HepG2 (cell line): Measurements from ENCODE around the gene MIA3. TPM values are rescaled to one million over a fixed set of nuclear protein-coding genes. Genes with fewer than 3 reads are reported as not detected.
A peak's percentile ranks its signal among the peaks of the same experiment; 100 is the strongest.

Source experiments
- BRCA1 ChIP-seq: sonication (generic); formaldehyde crosslinking; IDR thresholded peaks from 2 replicates; pipeline ENCODE4 v1.4.0; 2020; ENCODE audit warnings: missing genetic modification reagents
- FOXP4 ChIP-seq: sonication (generic); formaldehyde crosslinking; IDR thresholded peaks from 2 replicates; pipeline ENCODE4 v1.4.0; 2020; ENCODE audit warnings: missing genetic modification reagents
- HCFC1 ChIP-seq: fragments of 150-350 bp; IDR thresholded peaks from 2 replicates; pipeline ENCODE4 v1.6.1; 2014; ENCODE audit warnings: low read depth, low read length
- HNF1B ChIP-seq: sonication (generic); formaldehyde crosslinking; IDR thresholded peaks from 2 replicates; pipeline ENCODE4 v1.5.1; 2020; ENCODE audit warnings: mild to moderate bottlenecking, moderate library complexity, missing genetic modification reagents
- KIAA2018 ChIP-seq: sonication (generic); formaldehyde crosslinking; IDR thresholded peaks from 2 replicates; pipeline ENCODE4 v1.5.0; 2020; ENCODE audit warnings: mild to moderate bottlenecking, missing genetic modification reagents, borderline replicate concordance
- LCORL ChIP-seq, 2 experiments: fragments of 450-650 bp in 1 of 2; sonication (generic) in 1 of 2; formaldehyde crosslinking in 1 of 2; IDR thresholded peaks; 2 replicates each; pipeline versions ENCODE4 v1.5.0 to v1.6.1; 2017 to 2020; ENCODE audit warnings: antibody characterized with exemption in 1 of 2, missing genetic modification reagents in 1 of 2
- NFATC3 ChIP-seq: sonication (generic); formaldehyde crosslinking; IDR thresholded peaks from 2 replicates; pipeline ENCODE4 v1.5.1; 2020; ENCODE audit warnings: mild to moderate bottlenecking, missing genetic modification reagents
- PHF21A ChIP-seq: sonication (generic); formaldehyde crosslinking; IDR thresholded peaks from 2 replicates; pipeline ENCODE4 v1.5.0; 2020; ENCODE audit warnings: mild to moderate bottlenecking, missing genetic modification reagents
- SRSF4 ChIP-seq: fragments of 200-400 bp; formaldehyde crosslinking; IDR thresholded peaks from one replicate; pipeline ENCODE4 v1.6.1; 2018; ENCODE audit warnings: mild to moderate bottlenecking, low read depth, low read length, moderate library complexity; ENCODE audit not compliant: poor library complexity, severe bottlenecking
- ZBTB33 ChIP-seq: sonication (generic); formaldehyde crosslinking; IDR thresholded peaks from 2 replicates; pipeline ENCODE4 v1.4.0; 2020; ENCODE audit warnings: missing genetic modification reagents
- ZNF556 ChIP-seq: sonication (generic); formaldehyde crosslinking; IDR thresholded peaks from 2 replicates; pipeline ENCODE4 v1.4.0; 2020; ENCODE audit warnings: mild to moderate bottlenecking, missing genetic modification reagents, borderline replicate concordance
- ZNF724P ChIP-seq: sonication (generic); formaldehyde crosslinking; IDR thresholded peaks from 2 replicates; pipeline ENCODE4 v1.8.0; 2022; ENCODE audit warnings: missing genetic modification reagents, borderline replicate concordance
- ZNF839 ChIP-seq: sonication (generic); formaldehyde crosslinking; IDR thresholded peaks from 2 replicates; pipeline ENCODE4 v1.4.0; 2020; ENCODE audit warnings: missing genetic modification reagents, mild to moderate bottlenecking, borderline replicate concordance
- polyA plus RNA-seq, 8 experiments: library from polyadenylated mRNA; depleted of rRNA in 3 of 8; stranded (reverse) in 7 of 8; unstranded in 1 of 8; fragments of >200 nt; fragmentation: Illumina TruSeq in 4 of 8; extraction: Trizol in 4 of 8; gene quantifications; 2 replicates each; pipeline versions ENCODE4 v1.2.1 to v1.2.3, GENCODE V29; 2011 to 2016; ENCODE audit warnings: low read depth in 4 of 8, missing spikeins in 1 of 8, mixed read lengths in 1 of 8; ENCODE audit not compliant: insufficient read depth in 1 of 8
- total RNA-seq, 5 experiments: library from RNA; depleted of rRNA; stranded (reverse); fragments of >200 nt; fragmentation: Illumina TruSeq; extraction: Trizol; gene quantifications; 2 replicates each; pipeline ENCODE4 v1.2.3, GENCODE V29; 2016; ENCODE audit warnings: low read depth in 1 of 5

MIA3 gene
- total and polyA plus RNA-seq, 2 of the 13 experiments (the other 11 are each of a cell fraction or from before 2014, with no cell fraction given): 45.6 to 48.7 TPM

- TF ChIP-seq ZBTB33 (CRISPR knock-in tag): no peak
- peak; percentile 22; the same call in 1 of the 2 replicates for TF ChIP-seq ZNF839 (CRISPR knock-in tag)
- TF ChIP-seq BRCA1 (CRISPR knock-in tag): no peak
- peak; percentile 7; the same call in 1 of the 2 replicates for TF ChIP-seq ZNF556
- no peak for TF ChIP-seq SRSF4
- no peak for TF ChIP-seq KIAA2018
- peak; percentile 60 for TF ChIP-seq HCFC1
- TF ChIP-seq FOXP4: peak; percentile 94
- TF ChIP-seq NFATC3 (CRISPR knock-in tag): no peak
- peak; percentile 60; the same call in 1 of the 2 replicates for TF ChIP-seq HNF1B (CRISPR knock-in tag)
- no peak for TF ChIP-seq LCORL (IDR thresholded peaks at IDR 0.05)
- peak; percentile 66 for TF ChIP-seq LCORL (CRISPR knock-in tag; IDR thresholded peaks at IDR 0.05)
- TF ChIP-seq ZNF724P (CRISPR knock-in tag): no peak
- peak; percentile 71 for TF ChIP-seq PHF21A
Observed at GRCh38 chr1:222713091-222713961, 95.4 kb downstream of the MIA3 start (continued).
